ENCODE data around the gene PLEKHM2. TPM values are rescaled to one million over a fixed set of nuclear protein-coding genes. Genes with fewer than 3 reads are reported as not detected.

The PLEKHM2 gene
- total and polyA plus RNA-seq, 9 donors: 22.1 to 81.8 (median 50.1) TPM

- DNase-seq: no peak
- Histone ChIP-seq H3K27me3 (no peaks in the 10 kb centered on the region), H3K4me1 (ENCODE audit: insufficient read depth) (peaks cover 5% of the 10 kb centered on the region), H3K27ac (peak within 1 kb of the TSS in 1 of 2 donors; percentile 30), H3K4me3 (no peak within 1 kb of the TSS), H3K36me3 (no peaks in the 10 kb centered on the region), H3K9me3 (no peaks in the 10 kb centered on the region)
- intact Hi-C loops (cut with DNase I): loop anchor here in 3 of 4 donors (10.0 kb wide), 2 partner anchors 141 to 411 kb away; no protein-coding TSS in a partner anchor
- WGBS, 3 donors: 79 to 85% (median 85%) methylated on average over 23 to 35 of the region's 35 CpGs
- TF ChIP-seq POLR2A (IDR thresholded peaks at IDR 0.05) (no peak), EP300 (IDR thresholded peaks at IDR 0.05) (no peak), CTCF (IDR thresholded peaks at IDR 0.05) (no peak)
Measured at GRCh38 chr1:15736038-15736891, 52.1 kb downstream of the PLEKHM2 start, which contains the start of gene SLC25A34. TSS of gene SLC25A34 (plus strand) at chr1:15736258. CDS start at chr1:15736486, 228 bp downstream.

- H3K27ac ChIP-seq: no peak overlapping the region
- no peaks in the 10 kb centered on the region for H3K9me3 ChIP-seq
- intact Hi-C loops (cut with DNase I): loop anchor here in 3 of 4 donors (10.0 kb wide), 2 partner anchors 142 to 412 kb away; no protein-coding TSS in a partner anchor
- H3K4me3 ChIP-seq: no peak overlapping the region
- peaks cover 5% of the 10 kb centered on the region for H3K4me1 ChIP-seq (ENCODE audit: insufficient read depth)
- WGBS, 3 donors: 25 to 55% (median 33%) methylated on average over 6 of the region's 6 CpGs
- H3K27me3 ChIP-seq: no peaks in the 10 kb centered on the region
- TF ChIP-seq EP300 (IDR thresholded peaks at IDR 0.05) (no peak), POLR2A (IDR thresholded peaks at IDR 0.05) (no peak), CTCF (IDR thresholded peaks at IDR 0.05) (no peak)
- DNase-seq: no peak
- H3K36me3 ChIP-seq: no peaks in the 10 kb centered on the region
Measured at GRCh38 chr1:15736892-15737261, 52.8 kb downstream of the PLEKHM2 start.

GRCh38 chr1:15737324-15738319 is 53.5 kb downstream of the PLEKHM2 start:
- TF ChIP-seq CTCF (IDR thresholded peaks at IDR 0.05) (no peak), EP300 (IDR thresholded peaks at IDR 0.05) (no peak), POLR2A (IDR thresholded peaks at IDR 0.05) (no peak)
- intact Hi-C loops (cut with DNase I): loop anchor here in 3 of 4 donors (10.0 kb wide), 2 partner anchors 143 to 413 kb away; no protein-coding TSS in a partner anchor
- no peak overlapping the region for H3K27ac ChIP-seq
- DNase-seq: no peak
- H3K4me3 ChIP-seq: no peak overlapping the region
- no peaks in the 10 kb centered on the region for H3K36me3 ChIP-seq
- no peaks in the 10 kb centered on the region for H3K9me3 ChIP-seq
- no peaks in the 10 kb centered on the region for H3K27me3 ChIP-seq
- 84 to 89% (median 86%) methylated on average over 20 of the region's 20 CpGs for WGBS, 3 donors
- H3K4me1 ChIP-seq (ENCODE audit: insufficient read depth): peaks cover 5% of the 10 kb centered on the region

Measured in ovary (tissue), 9 donors.